HCT116 (cell line): ENCODE data around the gene PPFIA2.
A peak's percentile ranks its signal among the peaks of the same experiment; 100 is the strongest.

Source experiments
- CEBPB ChIP-seq: IDR thresholded peaks from 2 replicates; pipeline ENCODE4 v1.6.1; 2012; ENCODE audit warnings: low read depth
- EGR1 ChIP-seq: IDR thresholded peaks from 2 replicates; pipeline ENCODE4 v1.6.1; 2012; ENCODE audit warnings: low read depth
- EZH2 ChIP-seq: fragments of 200-600 bp; sonication (generic); IDR thresholded peaks from 2 replicates; pipeline ENCODE4 v1.6.1; 2017; ENCODE audit warnings: antibody characterized with exemption, mixed run types
- EZH2phosphoT487 ChIP-seq: fragments of 200-600 bp; IDR thresholded peaks from 2 replicates; pipeline ENCODE4 v1.6.1; 2018; ENCODE audit warnings: antibody characterized with exemption, borderline replicate concordance
- POLR2A ChIP-seq: IDR thresholded peaks from 2 replicates; pipeline ENCODE4 v1.7.0; 2011; ENCODE audit warnings: borderline replicate concordance; ENCODE audit not compliant: insufficient read depth, insufficient read length; ENCODE audit errors: extremely low read depth
- POLR2AphosphoS5 ChIP-seq: IDR thresholded peaks from 2 replicates; pipeline ENCODE4 v1.6.1; 2011; ENCODE audit warnings: mild to moderate bottlenecking, low read depth, low read length, moderate library complexity
- RAD21 ChIP-seq: IDR thresholded peaks from 2 replicates; pipeline ENCODE4 v1.6.1; 2012; ENCODE audit warnings: low read depth, mild to moderate bottlenecking
- SIN3A ChIP-seq: IDR thresholded peaks from 2 replicates; pipeline ENCODE4 v1.6.1; 2012; ENCODE audit warnings: low read depth
- SRF ChIP-seq: IDR thresholded peaks from 2 replicates; pipeline ENCODE4 v1.6.1; 2012; ENCODE audit warnings: low read depth
- YY1 ChIP-seq: IDR thresholded peaks from 2 replicates; pipeline ENCODE4 v1.6.1; 2011; ENCODE audit warnings: low read length, low read depth, moderate library complexity, mild to moderate bottlenecking; ENCODE audit not compliant: insufficient replicate concordance; ENCODE audit errors: extremely low read depth
- TF ChIP-seq, protein P1 (sequence below), 3 experiments: fragments of 200-600 bp in 1 of 3; sonication (generic) in 1 of 3; IDR thresholded peaks in 2 of 3; conservative IDR thresholded peaks in 1 of 3; 2 replicates each; pipeline ENCODE4 v1.5.1; 2012 to 2017; ENCODE audit warnings: low read depth in 2 of 3, low read length in 2 of 3, antibody characterized with exemption in 1 of 3, borderline replicate concordance in 1 of 3, control low read depth in 1 of 3, mild to moderate bottlenecking in 1 of 3, mixed read lengths in 1 of 3, mixed run types in 1 of 3, moderate library complexity in 1 of 3; ENCODE audit not compliant: insufficient read depth in 1 of 3
- TF ChIP-seq, protein P2 (sequence below): IDR thresholded peaks from 2 replicates; pipeline ENCODE4 v1.6.1; 2012
- TF ChIP-seq, protein P3 (sequence below): IDR thresholded peaks from 2 replicates; pipeline ENCODE4 v1.6.1; 2012; ENCODE audit warnings: low read depth
- TF ChIP-seq, protein P4 (sequence below): IDR thresholded peaks from 2 replicates; pipeline ENCODE4 v1.6.1; 2011; ENCODE audit warnings: mild to moderate bottlenecking, low read length, moderate library complexity; ENCODE audit not compliant: insufficient replicate concordance; ENCODE audit errors: extremely low read depth

DNA sequence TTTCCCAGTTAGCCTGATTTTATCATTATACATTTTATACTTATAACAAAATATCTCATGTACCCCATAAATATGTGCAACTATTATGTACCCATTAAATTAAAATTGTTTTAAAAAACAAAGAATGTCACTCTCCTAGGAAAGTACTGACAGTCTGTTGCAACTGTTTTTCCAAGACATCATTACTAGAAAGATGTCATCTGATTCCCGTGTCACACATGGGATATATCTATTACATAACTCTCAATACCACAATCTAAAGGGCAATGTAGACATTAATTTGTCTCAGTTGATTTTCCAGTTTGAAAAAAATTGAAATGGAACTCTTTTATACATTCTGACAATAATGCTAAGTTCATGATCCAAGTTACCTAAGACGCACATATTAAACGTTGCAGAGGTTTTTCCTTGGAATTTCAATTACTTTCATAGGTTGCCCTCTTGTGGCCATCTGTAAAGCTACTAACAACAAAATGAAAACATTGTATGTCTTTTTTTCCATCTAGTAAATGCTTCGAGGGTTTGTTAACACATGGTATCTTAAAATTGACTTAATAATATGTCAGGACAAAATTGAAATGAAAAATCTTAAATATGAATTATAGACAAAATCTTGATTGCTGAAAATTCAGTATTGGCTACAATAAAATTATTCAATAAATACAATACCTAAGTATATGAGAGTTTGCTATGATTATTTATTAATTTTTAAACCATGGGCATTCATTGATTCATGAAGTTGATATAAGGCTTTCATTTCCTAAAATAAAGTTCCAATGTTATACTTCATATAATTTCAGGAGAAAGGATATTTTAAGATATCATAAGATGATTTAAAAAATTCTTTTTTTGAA, 131.6 kb downstream of the PPFIA2 start:
- TF ChIP-seq EZH2phosphoT487 (no peak), POLR2AphosphoS5 (no peak), RAD21 (peak; percentile 80), EGR1 (no peak), EZH2 (no peak), POLR2A (no peak), YY1 (no peak), SIN3A (no peak), CEBPB (no peak), SRF (no peak)
- TF ChIP-seq, protein P1, sequence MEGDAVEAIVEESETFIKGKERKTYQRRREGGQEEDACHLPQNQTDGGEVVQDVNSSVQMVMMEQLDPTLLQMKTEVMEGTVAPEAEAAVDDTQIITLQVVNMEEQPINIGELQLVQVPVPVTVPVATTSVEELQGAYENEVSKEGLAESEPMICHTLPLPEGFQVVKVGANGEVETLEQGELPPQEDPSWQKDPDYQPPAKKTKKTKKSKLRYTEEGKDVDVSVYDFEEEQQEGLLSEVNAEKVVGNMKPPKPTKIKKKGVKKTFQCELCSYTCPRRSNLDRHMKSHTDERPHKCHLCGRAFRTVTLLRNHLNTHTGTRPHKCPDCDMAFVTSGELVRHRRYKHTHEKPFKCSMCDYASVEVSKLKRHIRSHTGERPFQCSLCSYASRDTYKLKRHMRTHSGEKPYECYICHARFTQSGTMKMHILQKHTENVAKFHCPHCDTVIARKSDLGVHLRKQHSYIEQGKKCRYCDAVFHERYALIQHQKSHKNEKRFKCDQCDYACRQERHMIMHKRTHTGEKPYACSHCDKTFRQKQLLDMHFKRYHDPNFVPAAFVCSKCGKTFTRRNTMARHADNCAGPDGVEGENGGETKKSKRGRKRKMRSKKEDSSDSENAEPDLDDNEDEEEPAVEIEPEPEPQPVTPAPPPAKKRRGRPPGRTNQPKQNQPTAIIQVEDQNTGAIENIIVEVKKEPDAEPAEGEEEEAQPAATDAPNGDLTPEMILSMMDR (IDR thresholded peaks at IDR 0.05 in 2 of 3, conservative IDR thresholded peaks at IDR 0.05 in 1 of 3; ENCODE audit: borderline replicate concordance in 1 of 3, insufficient read depth in 1 of 3, low read depth in 2 of 3, low read length in 2 of 3): peak; percentile 46 to 75 (median 74)
- TF ChIP-seq, protein P2, sequence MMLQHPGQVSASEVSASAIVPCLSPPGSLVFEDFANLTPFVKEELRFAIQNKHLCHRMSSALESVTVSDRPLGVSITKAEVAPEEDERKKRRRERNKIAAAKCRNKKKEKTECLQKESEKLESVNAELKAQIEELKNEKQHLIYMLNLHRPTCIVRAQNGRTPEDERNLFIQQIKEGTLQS: no peak
- TF ChIP-seq, protein P3, sequence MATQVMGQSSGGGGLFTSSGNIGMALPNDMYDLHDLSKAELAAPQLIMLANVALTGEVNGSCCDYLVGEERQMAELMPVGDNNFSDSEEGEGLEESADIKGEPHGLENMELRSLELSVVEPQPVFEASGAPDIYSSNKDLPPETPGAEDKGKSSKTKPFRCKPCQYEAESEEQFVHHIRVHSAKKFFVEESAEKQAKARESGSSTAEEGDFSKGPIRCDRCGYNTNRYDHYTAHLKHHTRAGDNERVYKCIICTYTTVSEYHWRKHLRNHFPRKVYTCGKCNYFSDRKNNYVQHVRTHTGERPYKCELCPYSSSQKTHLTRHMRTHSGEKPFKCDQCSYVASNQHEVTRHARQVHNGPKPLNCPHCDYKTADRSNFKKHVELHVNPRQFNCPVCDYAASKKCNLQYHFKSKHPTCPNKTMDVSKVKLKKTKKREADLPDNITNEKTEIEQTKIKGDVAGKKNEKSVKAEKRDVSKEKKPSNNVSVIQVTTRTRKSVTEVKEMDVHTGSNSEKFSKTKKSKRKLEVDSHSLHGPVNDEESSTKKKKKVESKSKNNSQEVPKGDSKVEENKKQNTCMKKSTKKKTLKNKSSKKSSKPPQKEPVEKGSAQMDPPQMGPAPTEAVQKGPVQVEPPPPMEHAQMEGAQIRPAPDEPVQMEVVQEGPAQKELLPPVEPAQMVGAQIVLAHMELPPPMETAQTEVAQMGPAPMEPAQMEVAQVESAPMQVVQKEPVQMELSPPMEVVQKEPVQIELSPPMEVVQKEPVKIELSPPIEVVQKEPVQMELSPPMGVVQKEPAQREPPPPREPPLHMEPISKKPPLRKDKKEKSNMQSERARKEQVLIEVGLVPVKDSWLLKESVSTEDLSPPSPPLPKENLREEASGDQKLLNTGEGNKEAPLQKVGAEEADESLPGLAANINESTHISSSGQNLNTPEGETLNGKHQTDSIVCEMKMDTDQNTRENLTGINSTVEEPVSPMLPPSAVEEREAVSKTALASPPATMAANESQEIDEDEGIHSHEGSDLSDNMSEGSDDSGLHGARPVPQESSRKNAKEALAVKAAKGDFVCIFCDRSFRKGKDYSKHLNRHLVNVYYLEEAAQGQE: no peak
- TF ChIP-seq, protein P4, sequence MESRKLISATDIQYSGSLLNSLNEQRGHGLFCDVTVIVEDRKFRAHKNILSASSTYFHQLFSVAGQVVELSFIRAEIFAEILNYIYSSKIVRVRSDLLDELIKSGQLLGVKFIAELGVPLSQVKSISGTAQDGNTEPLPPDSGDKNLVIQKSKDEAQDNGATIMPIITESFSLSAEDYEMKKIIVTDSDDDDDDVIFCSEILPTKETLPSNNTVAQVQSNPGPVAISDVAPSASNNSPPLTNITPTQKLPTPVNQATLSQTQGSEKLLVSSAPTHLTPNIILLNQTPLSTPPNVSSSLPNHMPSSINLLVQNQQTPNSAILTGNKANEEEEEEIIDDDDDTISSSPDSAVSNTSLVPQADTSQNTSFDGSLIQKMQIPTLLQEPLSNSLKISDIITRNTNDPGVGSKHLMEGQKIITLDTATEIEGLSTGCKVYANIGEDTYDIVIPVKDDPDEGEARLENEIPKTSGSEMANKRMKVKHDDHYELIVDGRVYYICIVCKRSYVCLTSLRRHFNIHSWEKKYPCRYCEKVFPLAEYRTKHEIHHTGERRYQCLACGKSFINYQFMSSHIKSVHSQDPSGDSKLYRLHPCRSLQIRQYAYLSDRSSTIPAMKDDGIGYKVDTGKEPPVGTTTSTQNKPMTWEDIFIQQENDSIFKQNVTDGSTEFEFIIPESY: no peak
